GM12874 (cell line): ENCODE results near the gene DRGX.

Experiments
- TF ChIP-seq, protein P1 (sequence below): IDR thresholded peaks from 2 replicates; pipeline ENCODE4 v1.5.1; 2011; ENCODE audit warnings: low read depth, mild to moderate bottlenecking, control low read depth, low read length, moderate library complexity; ENCODE audit not compliant: insufficient read depth

The DRGX gene

DNA sequence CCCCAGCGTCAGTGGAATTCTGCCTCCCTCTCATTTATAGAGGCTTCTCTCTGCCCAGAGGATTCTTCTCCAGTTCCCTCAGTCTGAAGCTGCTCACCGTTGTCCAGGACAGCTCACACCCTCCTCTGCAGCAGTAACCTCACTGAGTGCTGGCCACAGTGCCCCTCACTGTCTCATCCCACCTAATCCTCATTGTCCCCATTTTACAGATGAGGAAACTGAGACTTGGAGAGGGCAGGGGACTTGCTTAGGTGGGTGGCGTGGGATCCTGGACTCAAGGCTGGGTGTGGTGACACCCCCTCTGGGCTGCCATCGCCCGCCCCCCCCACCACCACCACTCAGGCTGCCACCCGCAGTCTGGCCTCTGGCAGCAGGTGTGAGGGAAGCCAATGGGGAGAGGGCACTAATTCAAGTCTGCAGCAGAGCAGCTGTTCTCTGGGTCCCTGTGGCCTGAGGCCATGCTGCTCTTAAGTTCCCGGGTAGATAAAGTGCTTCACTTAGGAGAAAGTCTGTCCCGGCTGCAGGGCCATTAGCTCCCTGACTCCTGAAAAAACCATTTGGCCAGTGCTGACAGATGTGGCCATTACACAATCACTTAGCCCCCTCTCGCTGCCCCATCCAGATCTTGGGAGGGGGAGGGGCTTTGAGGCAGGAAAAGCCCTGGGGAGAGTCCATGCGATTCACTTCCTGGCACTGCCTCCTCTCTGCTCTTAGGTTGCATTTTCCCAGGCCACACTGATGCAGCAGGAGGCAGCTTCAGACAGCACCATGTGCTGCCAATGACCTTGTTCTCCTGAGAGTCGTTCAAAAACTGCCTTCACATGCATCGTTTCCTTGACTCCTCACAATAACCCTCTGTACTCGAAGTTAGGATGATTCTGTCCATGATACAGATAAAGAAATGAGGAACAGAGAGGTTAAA lies 36.3 kb downstream of the DRGX start:
- TF ChIP-seq, protein P1, sequence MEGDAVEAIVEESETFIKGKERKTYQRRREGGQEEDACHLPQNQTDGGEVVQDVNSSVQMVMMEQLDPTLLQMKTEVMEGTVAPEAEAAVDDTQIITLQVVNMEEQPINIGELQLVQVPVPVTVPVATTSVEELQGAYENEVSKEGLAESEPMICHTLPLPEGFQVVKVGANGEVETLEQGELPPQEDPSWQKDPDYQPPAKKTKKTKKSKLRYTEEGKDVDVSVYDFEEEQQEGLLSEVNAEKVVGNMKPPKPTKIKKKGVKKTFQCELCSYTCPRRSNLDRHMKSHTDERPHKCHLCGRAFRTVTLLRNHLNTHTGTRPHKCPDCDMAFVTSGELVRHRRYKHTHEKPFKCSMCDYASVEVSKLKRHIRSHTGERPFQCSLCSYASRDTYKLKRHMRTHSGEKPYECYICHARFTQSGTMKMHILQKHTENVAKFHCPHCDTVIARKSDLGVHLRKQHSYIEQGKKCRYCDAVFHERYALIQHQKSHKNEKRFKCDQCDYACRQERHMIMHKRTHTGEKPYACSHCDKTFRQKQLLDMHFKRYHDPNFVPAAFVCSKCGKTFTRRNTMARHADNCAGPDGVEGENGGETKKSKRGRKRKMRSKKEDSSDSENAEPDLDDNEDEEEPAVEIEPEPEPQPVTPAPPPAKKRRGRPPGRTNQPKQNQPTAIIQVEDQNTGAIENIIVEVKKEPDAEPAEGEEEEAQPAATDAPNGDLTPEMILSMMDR, result no peak

DNA sequence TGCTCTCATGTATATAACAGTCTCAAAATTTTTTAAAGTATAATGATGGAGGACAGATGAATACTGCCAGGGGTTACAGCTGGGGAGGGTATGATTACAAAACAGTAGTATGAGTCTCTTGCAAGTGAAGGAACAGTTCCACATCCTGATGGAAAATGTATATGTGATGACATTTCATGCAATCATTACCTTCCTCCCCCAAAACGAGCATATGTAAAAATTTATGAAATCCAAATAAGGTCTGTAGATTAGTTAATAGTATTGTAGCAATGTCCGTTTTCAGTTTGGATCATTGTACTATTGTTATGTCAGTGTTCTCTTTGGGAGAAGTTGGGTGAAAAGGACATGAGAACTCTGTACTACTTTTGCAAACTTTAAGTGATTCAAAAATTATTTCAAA lies 38.0 kb downstream of the DRGX start:
- TF ChIP-seq, protein P1, result no peak

DNA sequence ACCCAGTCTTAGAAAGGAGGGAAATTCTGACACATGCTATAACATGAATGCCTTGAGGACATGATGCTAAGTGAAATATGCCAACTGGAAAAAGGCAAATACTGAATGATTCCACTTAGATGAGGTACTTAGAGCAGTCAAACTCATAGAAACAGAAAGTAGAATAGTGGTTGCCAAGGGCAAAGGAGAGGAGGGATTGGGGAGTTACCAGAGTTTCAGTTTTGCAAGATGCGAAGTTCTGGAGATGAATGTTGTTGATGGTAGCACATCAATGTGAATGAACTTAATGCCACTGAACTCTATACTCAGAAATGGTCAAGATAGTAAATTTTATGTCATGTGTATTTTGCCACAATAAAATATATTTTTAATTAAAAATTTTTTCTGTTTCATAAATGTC lies 38.9 kb downstream of the DRGX start:
- TF ChIP-seq, protein P1, result no peak

DNA sequence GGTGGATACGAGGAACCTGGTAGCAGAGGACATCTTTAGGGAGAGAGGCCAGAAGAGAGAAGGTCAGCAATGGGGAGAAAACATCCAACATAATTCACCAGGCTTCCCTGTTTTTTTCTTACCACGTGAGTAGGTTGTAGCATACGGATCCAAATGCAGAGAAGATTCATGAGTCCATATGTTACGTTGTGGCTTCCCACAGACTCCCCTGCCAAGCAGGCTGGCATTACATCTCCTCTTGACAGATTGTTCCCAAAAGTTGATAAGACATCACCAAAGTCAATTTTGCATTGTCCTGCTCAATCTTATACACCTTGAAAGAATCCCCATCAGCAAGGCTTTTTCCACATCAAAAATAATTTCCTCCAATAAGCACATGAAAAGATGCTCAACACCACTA lies 39.7 kb downstream of the DRGX start:
- TF ChIP-seq, protein P1, result no peak

DNA sequence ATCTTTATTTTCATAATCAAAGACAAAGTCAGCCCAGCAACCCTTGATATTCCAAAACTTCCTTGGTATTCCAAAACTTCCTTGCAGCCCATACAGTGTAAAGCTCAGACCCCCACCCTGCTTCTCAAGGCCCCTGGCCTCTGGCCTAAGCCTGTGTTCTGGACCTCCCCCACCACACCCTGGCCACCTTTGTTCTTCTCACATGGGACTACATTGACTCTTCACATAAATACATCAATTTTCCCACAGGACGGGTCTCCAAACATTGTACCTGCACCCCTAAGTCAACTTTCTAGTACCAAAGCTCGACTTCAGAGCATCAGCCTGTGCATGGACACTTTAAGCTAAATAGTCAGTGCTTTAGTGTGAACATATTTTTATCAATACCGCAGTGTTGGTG lies 40.7 kb downstream of the DRGX start:
- TF ChIP-seq, protein P1, result no peak

DNA sequence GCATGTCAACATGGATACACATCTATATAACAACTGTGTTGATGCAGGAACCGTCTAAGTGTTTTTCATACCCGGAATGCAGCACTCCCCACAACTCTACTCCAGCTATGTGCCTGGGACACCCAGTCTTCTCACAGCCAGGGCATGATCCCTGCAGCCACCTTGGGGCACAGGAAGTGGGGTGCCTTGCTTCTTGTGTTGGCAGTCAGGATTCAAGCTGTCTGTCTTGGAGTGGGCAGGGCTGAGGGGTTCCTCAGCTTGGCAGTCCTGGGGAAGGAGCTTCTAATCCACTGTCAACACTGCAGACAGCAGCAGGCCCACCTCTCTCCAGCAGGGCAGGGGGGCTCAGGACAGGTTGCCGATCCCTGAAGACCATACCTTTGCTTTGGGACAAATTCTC lies 41.3 kb downstream of the DRGX start:
- TF ChIP-seq, protein P1, result no peak

DNA sequence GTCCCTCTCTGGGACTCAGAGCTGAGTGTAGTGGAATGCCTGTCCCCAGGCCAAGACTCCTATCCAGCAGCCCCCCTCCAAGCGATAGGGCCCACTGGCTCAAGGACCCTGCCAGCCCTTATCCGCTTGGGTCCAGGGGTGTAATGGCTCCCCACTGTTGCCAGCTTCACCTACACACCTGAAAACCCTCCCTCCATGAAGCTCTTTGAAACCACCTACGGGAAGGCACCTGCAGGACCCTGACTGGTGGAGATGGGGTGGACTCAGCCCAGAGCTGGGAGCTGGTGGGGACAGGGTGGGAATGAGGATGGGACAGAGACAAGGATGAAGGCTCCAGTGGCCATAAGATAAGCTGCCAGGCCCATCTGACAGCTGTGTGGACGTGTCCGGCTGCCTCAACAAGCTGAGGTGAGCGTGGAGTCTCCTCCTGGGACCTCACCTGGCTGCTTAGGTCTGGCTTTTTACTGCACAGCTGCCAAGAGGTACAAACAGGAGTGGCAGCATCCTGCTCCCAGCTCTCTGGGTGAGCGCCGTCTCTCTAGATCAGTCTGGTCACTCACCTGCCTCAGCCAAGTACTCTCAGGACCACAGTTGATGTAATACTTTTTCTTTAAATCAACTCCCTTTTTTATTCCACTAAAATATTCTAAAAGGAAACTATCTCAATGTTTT lies 41.9 kb downstream of the DRGX start:
- TF ChIP-seq, protein P1, result no peak
